Activated CD8-positive, alpha-beta T cell treated with anti-CD3 and anti-CD28 coated beads, Interleukin-2, amount 10 ng/mL, durations not matched to agents 7 days and 5 days (primary cell): ENCODE results near the gene IQCM. TPM values are rescaled to one million over a fixed set of nuclear protein-coding genes. Genes with fewer than 3 reads are reported as not detected.

Experiments used
- ATAC-seq: fragments of 150-1000 bp; cut with Tn5 transposase; one replicate; pipeline ENCODE4 v1.10.0; 2021; ENCODE audit warnings: moderate library complexity
- CTCF ChIA-PET: fragments of 350-600 bp; sonication (Branson Sonifier 250); formaldehyde crosslinking; loops from one replicate; lab custom pipeline; 2021; ENCODE audit warnings: antibody characterized with exemption; lab: Charles Lee
- POLR2A ChIA-PET: fragments of 350-600 bp; sonication (Branson Sonifier 250); formaldehyde crosslinking; loops from one replicate; lab custom pipeline; 2021; ENCODE audit warnings: antibody characterized with exemption; lab: Charles Lee
- DNase-seq: peaks from one replicate; pipeline ENCODE4 v3.0.0-alpha.2; 2020
- H3K27ac Mint-ChIP-seq: one replicate; pipeline ENCODE4 v1.8.0; 2021; ENCODE audit warnings: mild to moderate bottlenecking, mixed read lengths
- H3K27me3 Mint-ChIP-seq: one replicate; pipeline ENCODE4 v1.8.0; 2021; ENCODE audit warnings: low read depth, mixed read lengths
- H3K36me3 Mint-ChIP-seq: one replicate; pipeline ENCODE4 v1.8.0; 2021; ENCODE audit warnings: low read depth, mixed read lengths
- H3K4me1 Mint-ChIP-seq: one replicate; pipeline ENCODE4 v1.8.0; 2021; ENCODE audit warnings: low read depth, mixed read lengths
- H3K4me3 Mint-ChIP-seq: one replicate; pipeline ENCODE4 v1.8.0; 2021; ENCODE audit warnings: mild to moderate bottlenecking, mixed read lengths
- H3K9me3 Mint-ChIP-seq: one replicate; pipeline ENCODE4 v1.8.0; 2022; ENCODE audit warnings: mixed read lengths; ENCODE audit not compliant: insufficient read depth
- total RNA-seq, 2 experiments: library from RNA; stranded (reverse); gene quantifications; one replicate each; pipeline ENCODE4 v1.2.3, GENCODE V29; 2021

IQCM gene
- total RNA-seq, 2 experiments from 2014 or later = not detected

DNA sequence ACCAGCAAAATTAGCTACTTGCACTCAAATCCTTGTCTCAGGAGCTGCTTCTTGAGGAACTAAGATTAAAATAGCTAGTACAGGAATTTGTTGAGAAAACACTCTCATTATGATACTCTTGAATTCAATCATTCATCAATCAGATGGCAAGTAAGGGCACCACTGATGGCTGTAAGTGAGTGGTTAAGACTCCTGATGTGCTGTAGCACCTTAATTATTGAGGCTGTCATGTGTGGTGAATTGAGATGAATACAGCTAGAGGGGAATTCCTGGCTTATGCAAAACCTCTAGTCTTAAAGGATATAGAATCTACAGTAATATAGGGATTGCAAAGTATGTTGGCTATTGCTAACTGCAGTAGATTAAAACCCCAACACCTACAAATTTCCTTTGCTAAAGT is 509.1 kb downstream of the IQCM start:
- H3K27ac Mint-ChIP-seq = no peak overlapping the region
- no peaks in the 10 kb centered on the region for H3K9me3 Mint-ChIP-seq
- DNase-seq = no peak
- H3K4me3 Mint-ChIP-seq = no peak overlapping the region
- ChIA-PET POLR2A (no interaction called here), CTCF (no interaction called here)
- no peaks in the 10 kb centered on the region for H3K4me1 Mint-ChIP-seq
- H3K27me3 Mint-ChIP-seq = no peaks in the 10 kb centered on the region
- ATAC-seq = no peak
- no peaks in the 10 kb centered on the region for H3K36me3 Mint-ChIP-seq
